GM19452 (cell line): Measurements from ENCODE around the gene BMPR2.

Experiments used
- ATAC-seq: cut with Tn5 transposase; IDR thresholded peaks from one replicate; pipeline ENCODE4 v1.9.1; 2021; ENCODE audit not compliant: unreplicated experiment

BMPR2 gene

DNA sequence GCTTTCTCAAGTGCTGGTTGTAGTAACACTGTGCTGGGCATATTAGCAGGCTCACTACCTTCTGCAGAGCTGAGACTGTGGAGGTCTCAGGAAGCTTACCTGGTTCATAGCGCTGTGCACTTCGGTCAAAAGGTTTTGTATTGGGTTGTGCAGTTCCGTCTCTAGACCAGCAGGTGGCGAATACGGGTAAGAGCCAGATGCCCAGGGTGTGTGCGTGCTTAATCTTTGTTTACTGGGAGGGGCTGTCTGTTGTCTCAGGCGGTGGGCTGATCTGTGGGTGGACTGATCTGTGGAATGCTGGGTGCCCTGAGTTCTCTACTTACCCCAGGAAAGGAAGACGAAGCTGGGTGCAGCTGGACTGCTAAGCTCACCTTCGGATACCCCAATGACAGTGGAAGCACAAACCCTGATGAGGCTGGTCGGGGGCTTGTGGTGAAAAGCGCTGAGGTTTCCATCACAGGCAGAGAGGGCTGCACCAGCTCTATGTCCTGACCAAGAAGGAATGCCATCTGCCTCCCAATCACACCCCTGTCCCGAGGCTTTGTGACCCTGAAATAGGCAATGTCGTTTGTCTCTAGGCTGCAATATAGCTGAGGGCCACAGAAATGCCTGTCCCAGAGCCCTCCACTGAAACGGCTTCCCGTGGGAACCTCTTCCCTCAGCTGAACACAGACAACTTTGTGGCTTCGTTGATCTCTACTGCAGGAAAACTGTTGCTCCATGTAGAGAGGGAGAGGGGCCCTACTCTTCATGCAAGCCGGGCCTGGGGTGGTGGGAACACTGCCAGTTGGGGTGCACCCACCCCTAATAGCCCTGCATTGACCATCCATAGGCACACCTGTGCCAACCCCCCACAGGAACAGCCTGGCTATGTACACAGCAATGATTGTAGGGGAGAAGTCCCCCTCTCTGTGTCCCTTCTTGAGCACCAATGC lies 212.8 kb downstream of the BMPR2 start:
- peak; percentile 77 for ATAC-seq

DNA sequence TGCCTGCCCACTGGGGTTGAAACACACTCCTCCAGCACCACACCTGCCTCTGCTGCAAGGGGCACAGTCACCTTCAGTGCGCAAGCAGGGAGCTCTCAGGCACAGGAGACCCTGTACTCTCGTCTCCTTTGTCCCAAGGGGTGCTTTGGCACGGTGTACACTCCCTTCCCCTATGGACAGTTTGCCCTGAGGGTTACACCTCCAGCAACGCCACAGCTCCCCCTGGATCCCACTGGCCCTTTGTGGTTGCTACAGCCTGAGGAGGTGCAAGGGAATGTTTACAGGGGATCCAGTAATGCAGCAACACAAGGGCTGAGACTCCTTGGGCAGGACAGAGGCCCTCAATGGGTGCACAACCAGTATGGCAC lies 213.4 kb downstream of the BMPR2 start:
- ATAC-seq = no peak

DNA sequence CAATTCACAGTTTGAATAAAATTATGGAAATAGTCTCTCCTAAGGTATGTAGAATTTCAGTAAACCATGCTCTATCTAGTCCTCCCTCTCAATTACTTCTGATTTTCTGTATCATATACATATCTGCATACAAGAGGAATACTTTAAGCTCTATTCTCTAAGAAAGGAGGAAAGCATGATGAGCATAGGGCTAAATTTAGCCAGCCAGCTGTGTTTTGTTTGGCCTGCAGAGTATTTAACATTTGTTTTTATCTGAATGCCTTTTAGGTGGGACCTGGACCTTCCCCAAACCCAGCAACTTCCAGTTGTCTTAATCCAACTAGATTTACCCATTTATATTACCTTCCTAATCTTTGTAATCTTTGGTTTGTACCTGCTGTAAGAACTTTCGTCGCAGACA lies 216.4 kb downstream of the BMPR2 start:
- ATAC-seq = no peak

DNA sequence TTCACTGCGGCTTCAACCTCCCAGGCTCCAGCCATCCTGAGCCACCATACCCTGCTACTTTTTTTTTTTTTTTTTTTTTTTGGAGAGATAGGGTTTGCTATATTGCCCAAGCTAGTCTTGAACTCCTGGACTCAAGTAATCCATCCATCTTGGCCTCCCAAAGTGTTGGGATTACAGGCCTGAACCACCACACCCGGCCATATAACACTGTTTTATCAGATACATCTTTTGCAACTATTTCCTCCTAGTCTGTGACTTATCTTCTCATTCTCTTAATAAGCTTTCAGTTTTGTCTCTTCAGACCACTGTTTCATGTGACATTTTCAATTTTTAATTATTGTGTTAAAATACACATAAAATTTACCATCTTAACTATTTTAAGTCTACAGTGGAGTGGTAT lies 223.0 kb downstream of the BMPR2 start:
- ATAC-seq = no peak

DNA sequence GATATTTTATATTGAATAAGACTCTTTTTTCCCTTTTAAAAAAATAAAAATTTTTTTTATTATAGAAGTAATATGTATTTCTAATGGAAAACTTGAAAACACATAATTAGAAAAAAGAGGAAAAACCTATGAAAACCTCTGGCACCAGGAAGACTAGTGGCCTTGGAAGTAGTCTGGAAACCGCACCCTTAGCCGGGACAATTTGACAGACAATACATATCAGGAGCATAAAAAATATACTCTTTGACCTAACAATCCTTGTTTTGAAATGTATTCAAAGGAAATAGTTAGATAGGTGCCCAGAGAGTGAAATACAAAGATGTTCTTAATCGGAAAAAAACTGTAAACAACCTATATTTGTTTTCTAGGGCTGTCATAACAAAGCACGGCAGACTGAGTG lies 223.8 kb downstream of the BMPR2 start:
- no peak for ATAC-seq

DNA sequence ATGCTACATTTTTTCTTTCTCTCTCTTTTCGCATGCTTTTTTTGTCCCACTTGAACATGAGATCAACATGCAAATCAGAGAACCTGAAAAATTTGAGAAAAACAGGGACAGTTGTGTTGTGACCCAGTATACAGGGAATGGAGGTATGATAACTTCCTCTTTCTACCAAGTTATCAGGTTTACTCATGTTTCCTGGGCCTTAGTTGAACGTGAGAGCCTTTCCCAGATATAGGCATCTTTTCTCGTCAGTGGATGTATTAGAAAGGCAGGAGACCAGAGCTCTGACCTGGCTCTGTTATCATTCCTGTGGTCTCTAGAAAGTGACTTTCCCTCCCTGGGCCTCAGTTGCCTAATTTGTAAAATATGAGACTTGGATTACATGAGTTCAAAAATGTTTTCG lies 228.6 kb downstream of the BMPR2 start:
- ATAC-seq = no peak

DNA sequence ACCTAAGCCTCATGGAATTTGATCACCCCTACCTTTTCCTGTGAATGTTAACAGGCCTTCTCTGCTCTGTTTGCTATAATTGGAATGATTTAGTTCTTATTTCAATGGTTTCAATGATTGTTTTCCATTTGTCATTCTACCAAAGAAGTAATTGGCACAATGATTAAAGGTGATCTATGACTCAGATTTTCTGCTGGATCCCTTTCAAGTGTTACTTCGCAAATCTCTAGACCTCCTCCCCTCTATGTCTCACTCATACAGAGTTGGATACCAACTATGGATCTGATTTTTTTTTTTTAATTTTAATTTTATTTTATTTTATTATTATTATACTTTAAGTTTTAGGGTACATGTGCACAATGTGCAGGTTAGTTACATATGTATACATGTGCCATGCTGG lies 229.0 kb downstream of the BMPR2 start:
- no peak for ATAC-seq

DNA sequence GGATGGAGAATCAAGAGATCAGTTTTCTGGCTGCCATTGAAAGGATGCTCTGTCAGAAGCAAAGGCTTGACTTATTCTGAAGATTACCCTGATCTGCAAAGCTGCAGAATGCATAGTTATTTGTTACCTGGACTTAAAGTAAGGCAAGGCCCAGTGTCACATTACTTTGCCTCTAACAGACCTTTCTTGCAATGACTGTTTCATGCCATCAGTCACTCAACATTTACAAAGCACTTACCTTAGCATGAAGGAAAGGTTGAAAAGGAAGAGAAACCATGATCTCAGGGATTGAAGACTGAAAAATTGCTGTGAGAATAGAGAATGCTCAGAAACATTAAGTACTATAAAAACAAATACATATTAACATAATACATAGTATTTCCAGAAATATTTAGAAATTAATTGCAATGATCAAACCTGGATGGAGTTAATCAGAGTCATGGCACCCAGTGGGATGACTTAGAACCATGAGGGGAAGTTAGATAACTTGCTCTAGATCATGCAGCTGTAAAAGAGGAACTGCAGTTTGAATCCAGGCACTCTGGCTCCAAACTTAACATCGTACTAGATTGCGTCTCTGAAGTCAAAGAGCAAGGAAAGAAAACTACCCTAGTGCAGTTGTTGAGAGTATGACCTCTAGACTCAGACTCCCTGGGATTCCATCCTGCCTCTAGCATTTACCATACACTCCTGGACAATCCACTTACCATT lies 232.2 kb downstream of the BMPR2 start:
- ATAC-seq = no peak

DNA sequence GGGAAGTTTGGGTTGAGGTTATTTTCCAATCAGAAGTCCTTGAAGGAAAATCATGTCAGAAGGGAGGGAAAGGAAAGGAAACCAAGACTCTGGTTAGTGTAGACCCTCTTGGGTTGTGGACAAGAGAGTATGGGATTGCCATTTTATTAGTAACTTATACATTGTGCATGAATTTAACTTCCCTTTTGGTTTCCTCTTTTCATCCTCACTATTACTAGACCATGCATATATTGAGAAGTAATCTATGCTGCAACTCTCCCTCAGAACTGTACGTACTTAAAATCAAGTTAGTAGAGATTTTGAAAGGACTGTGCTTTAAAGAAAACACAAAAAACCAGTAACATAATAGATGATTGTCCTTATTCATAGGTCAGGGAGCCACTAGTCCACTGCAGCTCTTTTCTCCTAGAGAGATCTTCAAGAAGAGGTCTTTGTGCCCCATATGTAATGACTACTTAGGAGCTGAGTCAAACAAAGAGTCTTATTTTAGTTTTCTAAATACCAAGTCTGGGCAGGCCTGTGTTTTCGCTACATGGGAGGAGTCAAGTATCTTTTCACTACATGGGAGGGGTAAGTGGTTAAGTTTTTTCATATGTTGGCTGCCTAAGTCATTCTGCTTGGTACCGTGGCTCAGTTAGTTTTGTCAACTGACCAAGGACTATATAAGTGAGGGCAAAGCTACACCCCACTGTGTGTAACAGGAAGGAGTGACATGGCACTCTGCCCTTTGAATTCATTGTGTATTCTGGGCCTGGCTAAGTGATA lies 233.4 kb downstream of the BMPR2 start:
- ATAC-seq = peak; percentile 95

DNA sequence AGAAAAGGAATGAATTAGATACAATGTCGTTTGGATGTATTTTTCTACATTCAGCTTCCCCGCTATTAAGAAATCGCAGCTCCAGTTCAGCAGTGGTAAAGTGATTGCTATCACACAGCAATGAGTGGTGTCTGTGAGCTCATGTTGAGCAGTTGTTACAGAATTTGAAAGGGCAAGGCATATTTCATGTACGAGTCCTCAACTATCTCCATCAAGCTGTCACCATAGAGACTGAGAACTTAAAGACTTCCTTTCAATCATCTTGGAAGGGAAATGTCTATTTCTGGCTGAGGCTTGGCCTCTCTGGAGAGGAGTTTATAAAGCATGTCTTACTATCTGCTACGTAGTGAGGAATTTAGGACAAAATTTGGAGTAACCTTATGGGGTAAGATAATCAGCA lies 234.3 kb downstream of the BMPR2 start:
- no peak for ATAC-seq

DNA sequence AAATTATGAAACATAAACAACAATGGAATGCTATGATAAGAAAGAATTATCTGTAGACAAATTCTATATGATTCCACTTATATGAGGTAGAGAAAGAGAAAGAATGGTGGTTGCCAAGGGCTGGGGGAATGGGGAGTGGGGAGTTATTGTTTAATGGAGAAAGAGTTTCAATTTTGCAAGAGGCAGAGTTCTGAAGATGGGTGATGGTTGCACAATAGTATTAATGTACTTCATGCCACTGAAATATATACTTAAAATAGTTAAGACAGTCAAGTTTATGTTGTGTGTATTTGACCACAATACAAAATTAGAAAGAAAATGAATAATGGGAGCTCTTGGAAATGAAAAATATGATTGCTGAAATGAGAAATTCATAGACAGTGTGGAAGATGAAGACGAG lies 236.0 kb downstream of the BMPR2 start:
- no peak for ATAC-seq

DNA sequence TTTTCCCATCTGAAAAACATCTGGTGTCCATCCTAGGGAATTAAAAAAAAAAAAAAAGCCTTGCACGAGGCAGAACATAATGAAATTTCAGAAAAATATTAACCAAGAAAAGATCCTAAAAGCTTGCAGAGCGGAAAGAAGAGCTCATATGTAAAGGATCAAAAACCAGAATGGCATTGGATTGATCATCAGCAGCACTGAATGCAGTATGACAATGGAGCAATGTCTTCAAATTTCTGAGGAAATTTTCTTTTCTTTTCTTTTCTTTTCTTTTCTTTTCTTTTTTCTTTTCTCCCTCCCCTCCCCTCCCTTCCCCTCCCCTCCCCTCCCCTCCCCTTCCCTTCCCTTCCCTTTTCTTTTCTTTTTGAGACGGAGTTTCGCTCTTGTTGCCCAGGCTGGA lies 237.4 kb downstream of the BMPR2 start:
- ATAC-seq = no peak
